Brain microvascular endothelial cell (primary cell): ENCODE data around the gene UNC13C.

ENCODE experiments used
- DNase-seq: peaks from one replicate; pipeline ENCODE4 v3.0.0-alpha.2; 2020
- H3K27ac ChIP-seq: fragments of 250-450 bp; sonication (Bioruptor Pico); 2 replicates; pipeline ENCODE4 v1.5.1; 2020; ENCODE audit warnings: mild to moderate bottlenecking, moderate library complexity
- H3K27me3 ChIP-seq: fragments of 250-450 bp; sonication (Bioruptor Pico); replicated peaks from 2 replicates; pipeline ENCODE4 v1.5.1; 2020; ENCODE audit warnings: mild to moderate bottlenecking
- H3K36me3 ChIP-seq: fragments of 250-450 bp; sonication (Bioruptor Pico); replicated peaks from 2 replicates; pipeline ENCODE4 v1.5.1; 2020; ENCODE audit warnings: mild to moderate bottlenecking
- H3K4me3 ChIP-seq: 2 replicates; pipeline ENCODE4 v1.5.1; 2011; ENCODE audit warnings: low read depth, mild to moderate bottlenecking, control low read depth, low read length, moderate library complexity
- CTCF ChIP-seq: IDR thresholded peaks from 2 replicates; pipeline ENCODE4 v1.5.1; 2011; ENCODE audit warnings: low read depth, mild to moderate bottlenecking, moderate library complexity, low read length, control low read depth, inconsistent platforms; ENCODE audit errors: missing control alignments
- in situ Hi-C: cut with HindIII; loops from 2 replicates; pipeline ENCODE4 v1.10.0; 2017; ENCODE audit warnings: low sequenced_read_pairs, low pct_ligation_motif_present

UNC13C gene

GRCh38 chr15:54347082-54347827 is 369.0 kb downstream of the UNC13C start:
- Histone ChIP-seq H3K4me3 (no peak overlapping the region), H3K27me3 (no peaks in the 10 kb centered on the region), H3K27ac (no peak overlapping the region), H3K36me3 (no peaks in the 10 kb centered on the region)
- DNase-seq = no peak
- TF ChIP-seq CTCF = no peak
- in situ Hi-C loops = no loop called here

DNA sequence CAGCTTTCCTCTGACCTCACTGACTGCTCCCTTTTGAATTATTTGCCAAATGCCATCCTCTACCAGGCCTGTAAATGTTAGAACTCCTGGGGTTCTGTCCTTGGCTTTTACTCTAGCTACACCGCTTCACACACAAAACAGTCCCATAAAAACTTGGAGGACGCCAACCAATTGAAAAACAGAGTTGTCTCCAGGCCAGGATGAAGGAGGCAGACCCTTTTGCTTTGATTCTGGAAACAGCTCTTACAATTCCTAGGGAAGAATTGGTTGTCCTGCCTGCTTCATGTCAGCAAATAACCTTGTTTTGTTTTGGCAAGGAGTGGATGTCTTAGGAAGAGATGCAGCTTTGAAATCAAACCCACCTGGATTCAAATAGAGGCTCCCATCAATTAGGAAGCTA is 375.5 kb downstream of the UNC13C start:
- TF ChIP-seq CTCF = no peak
- DNase-seq = no peak
- no peak overlapping the region for H3K4me3 ChIP-seq
- H3K36me3 ChIP-seq = no peaks in the 10 kb centered on the region
- in situ Hi-C loops = no loop called here
- no peaks in the 10 kb centered on the region for H3K27me3 ChIP-seq
- no peak overlapping the region for H3K27ac ChIP-seq

- no peaks in the 10 kb centered on the region for H3K27me3 ChIP-seq
- DNase-seq = no peak
- TF ChIP-seq CTCF = no peak
- no peaks in the 10 kb centered on the region for H3K36me3 ChIP-seq
- H3K4me3 ChIP-seq = no peak overlapping the region
- in situ Hi-C loops = no loop called here
- no peak overlapping the region for H3K27ac ChIP-seq
Measured at GRCh38 chr15:54354341-54354740, 376.1 kb downstream of the UNC13C start.

GRCh38 chr15:54364961-54365360 is 386.7 kb downstream of the UNC13C start:
- TF ChIP-seq CTCF = no peak
- in situ Hi-C loops = no loop called here

GRCh38 chr15:54373332-54373731 is 395.1 kb downstream of the UNC13C start:
- no peak for TF ChIP-seq CTCF
- no peaks in the 10 kb centered on the region for H3K36me3 ChIP-seq
- no peak for DNase-seq

More at GRCh38 chr15:54364961-54365360, 386.7 kb downstream of the UNC13C start:
- H3K27me3 ChIP-seq = no peaks in the 10 kb centered on the region
- H3K36me3 ChIP-seq = no peaks in the 10 kb centered on the region
- H3K27ac ChIP-seq = no peak overlapping the region
- no peak for DNase-seq
- no peak overlapping the region for H3K4me3 ChIP-seq

More at GRCh38 chr15:54373332-54373731, 395.1 kb downstream of the UNC13C start:
- no peak overlapping the region for H3K4me3 ChIP-seq
- in situ Hi-C loops = no loop called here
- H3K27ac ChIP-seq = no peak overlapping the region
- H3K27me3 ChIP-seq = no peaks in the 10 kb centered on the region
